Lung (tissue), 12 donors: ENCODE data around the gene BTN2A1. TPM values are rescaled to one million over a fixed set of nuclear protein-coding genes. Genes with fewer than 3 reads are reported as not detected.

Experiments
- ATAC-seq: fragments of 200-7000 bp; cut with Tn5 transposase; one replicate; pipeline ENCODE4 v1.9.1; 2020; ENCODE audit warnings: moderate number of reproducible peaks; ENCODE audit not compliant: insufficient read depth, low FRiP score
- DNase-seq, 3 donors: peaks; one replicate each; pipeline ENCODE4 v3.0.0-alpha.2; 2013 to 2017
- H3K27ac ChIP-seq, 2 donors: one replicate each; pipeline ENCODE4 v1.5.1; 2013; ENCODE audit warnings: mild to moderate bottlenecking in 2 of 2, moderate library complexity in 2 of 2, control low read depth in 1 of 2, inconsistent platforms in 1 of 2, low read depth in 1 of 2, low read length in 1 of 2
- H3K27me3 ChIP-seq, 3 donors: one replicate each; pipeline ENCODE4 v1.5.1; 2013; ENCODE audit warnings: low read length in 2 of 3; ENCODE audit not compliant: control insufficient read depth in 3 of 3, insufficient read depth in 3 of 3
- H3K36me3 ChIP-seq, 4 donors: one replicate each; pipeline ENCODE4 v1.5.1; 2013; ENCODE audit warnings: low read length in 4 of 4, mild to moderate bottlenecking in 1 of 4, moderate library complexity in 1 of 4; ENCODE audit not compliant: control insufficient read depth in 4 of 4, insufficient read depth in 4 of 4
- H3K4me1 ChIP-seq, 5 donors: one replicate each; pipeline ENCODE4 v1.5.1; 2013; ENCODE audit warnings: low read length in 5 of 5, mild to moderate bottlenecking in 2 of 5, moderate library complexity in 1 of 5; ENCODE audit not compliant: control insufficient read depth in 5 of 5, insufficient read depth in 5 of 5
- H3K4me3 ChIP-seq: one replicate; pipeline ENCODE4 v1.5.1; 2013; ENCODE audit warnings: mild to moderate bottlenecking, control low read depth, moderate library complexity
- H3K9ac ChIP-seq, 2 donors: one replicate each; pipeline ENCODE4 v1.5.1; 2013; ENCODE audit warnings: low read length in 2 of 2, control low read depth in 1 of 2; ENCODE audit not compliant: insufficient read depth in 1 of 2
- H3K9me3 ChIP-seq, 4 donors: one replicate each; pipeline ENCODE4 v1.5.1; 2013; ENCODE audit warnings: low read length in 3 of 4, mild to moderate bottlenecking in 1 of 4, moderate library complexity in 1 of 4; ENCODE audit not compliant: control insufficient read depth in 4 of 4, insufficient read depth in 3 of 4
- WGBS, 2 donors: extraction: QIAGEN DNeasy Blood & Tissue Kit; methylation state at CpG; one replicate each; pipeline ENCODE4 v1.1.7; 2013; 5-methylcytosine and 5-hydroxymethylcytosine counted together
- polyA plus RNA-seq, 2 donors: library from polyadenylated mRNA; stranded (reverse); fragments of 200-250 nt; gene quantifications; one replicate each; pipeline ENCODE4 v1.2.1, GENCODE V29; 2013
- total RNA-seq, 2 donors: library from RNA; depleted of rRNA in 1 of 2; stranded (reverse); fragments of >200 nt in 1 of 2; gene quantifications; one replicate each; pipeline ENCODE4 v1.2.1, GENCODE V29; 2014 to 2021
- TF ChIP-seq, protein P1 (sequence below): IDR thresholded peaks from 2 replicates; pipeline ENCODE4 v1.5.1; 2012; ENCODE audit warnings: mild to moderate bottlenecking; ENCODE audit errors: control extremely low read depth, extremely low read depth
- donor health status: control.
- donor health status: control.
- donor health status: Bipolar disorder and iron deficiency.
- donor health status: healthy.
- donor health status: DM: yes; HTN: yes; CAD: no.

Gene BTN2A1
- total and polyA plus RNA-seq, 4 donors, result 12.4 to 35.3 (median 21.8) TPM

- TF ChIP-seq, protein P1, sequence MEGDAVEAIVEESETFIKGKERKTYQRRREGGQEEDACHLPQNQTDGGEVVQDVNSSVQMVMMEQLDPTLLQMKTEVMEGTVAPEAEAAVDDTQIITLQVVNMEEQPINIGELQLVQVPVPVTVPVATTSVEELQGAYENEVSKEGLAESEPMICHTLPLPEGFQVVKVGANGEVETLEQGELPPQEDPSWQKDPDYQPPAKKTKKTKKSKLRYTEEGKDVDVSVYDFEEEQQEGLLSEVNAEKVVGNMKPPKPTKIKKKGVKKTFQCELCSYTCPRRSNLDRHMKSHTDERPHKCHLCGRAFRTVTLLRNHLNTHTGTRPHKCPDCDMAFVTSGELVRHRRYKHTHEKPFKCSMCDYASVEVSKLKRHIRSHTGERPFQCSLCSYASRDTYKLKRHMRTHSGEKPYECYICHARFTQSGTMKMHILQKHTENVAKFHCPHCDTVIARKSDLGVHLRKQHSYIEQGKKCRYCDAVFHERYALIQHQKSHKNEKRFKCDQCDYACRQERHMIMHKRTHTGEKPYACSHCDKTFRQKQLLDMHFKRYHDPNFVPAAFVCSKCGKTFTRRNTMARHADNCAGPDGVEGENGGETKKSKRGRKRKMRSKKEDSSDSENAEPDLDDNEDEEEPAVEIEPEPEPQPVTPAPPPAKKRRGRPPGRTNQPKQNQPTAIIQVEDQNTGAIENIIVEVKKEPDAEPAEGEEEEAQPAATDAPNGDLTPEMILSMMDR, result no peak
- ATAC-seq (no peak), DNase-seq (no peak)
- H3K9ac ChIP-seq, result no peak overlapping the region
- H3K4me1 ChIP-seq, result no peaks in the 10 kb centered on the region
- no peak overlapping the region for H3K27ac ChIP-seq
- H3K36me3 ChIP-seq, result no peaks in the 10 kb centered on the region
- H3K4me3 ChIP-seq, result no peak overlapping the region
- no peaks in the 10 kb centered on the region for H3K9me3 ChIP-seq
- H3K27me3 ChIP-seq, result no peaks in the 10 kb centered on the region
- 89 to 92% methylated on average over 3 of the region's 3 CpGs for WGBS, 2 donors
Observed at GRCh38 chr6:26494117-26494516, 36.4 kb downstream of the BTN2A1 start.

- Histone ChIP-seq H3K27me3 (peaks cover 0 to 1% (median 0%) of the 10 kb centered on the region in 3 donors), H3K4me1 (no peaks in the 10 kb centered on the region), H3K4me3 (no peak overlapping the region), H3K36me3 (no peaks in the 10 kb centered on the region), H3K27ac (no peak overlapping the region), H3K9me3 (no peaks in the 10 kb centered on the region), H3K9ac (no peak overlapping the region)
- no peak for DNase-seq
- TF ChIP-seq, protein P1, result no peak
- WGBS, 2 donors, result 68 to 88% methylated on average over 1 of the region's 1 CpG
- no peak for ATAC-seq
Observed at GRCh38 chr6:26495281-26495680, 37.5 kb downstream of the BTN2A1 start.

- DNase-seq (no peak), ATAC-seq (no peak)
- Histone ChIP-seq H3K9ac (no peak overlapping the region), H3K4me3 (no peak overlapping the region), H3K36me3 (no peaks in the 10 kb centered on the region), H3K27ac (no peak overlapping the region), H3K9me3 (no peaks in the 10 kb centered on the region), H3K27me3 (peaks cover 0 to 24% (median 18%) of the 10 kb centered on the region in 3 donors), H3K4me1 (peaks cover 0 to 5% (median 2%) of the 10 kb centered on the region in 5 donors)
- TF ChIP-seq, protein P1, result no peak
- WGBS, 2 donors, result 77 to 93% methylated on average over 4 of the region's 4 CpGs
Observed at GRCh38 chr6:26497610-26498009, 39.9 kb downstream of the BTN2A1 start.

DNA sequence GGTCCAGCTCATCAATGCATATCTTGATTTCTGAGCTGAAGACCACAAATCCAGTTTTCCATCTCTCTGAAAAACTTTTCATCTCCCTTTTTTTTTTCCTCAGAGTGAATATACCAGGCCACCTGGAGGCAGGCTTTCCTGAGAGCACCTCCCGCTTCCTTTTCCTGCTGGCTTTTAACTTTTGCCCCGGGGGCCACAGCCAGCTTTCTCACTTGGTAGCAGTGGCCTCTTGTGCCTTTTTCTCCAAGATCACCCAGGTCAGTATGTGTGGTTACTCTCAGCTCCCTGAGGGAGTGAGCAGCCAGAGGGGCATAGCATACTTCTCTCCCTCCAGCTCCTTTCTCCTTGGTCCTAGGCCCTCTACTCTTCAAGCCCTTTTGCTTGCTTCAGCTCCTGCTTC lies 42.3 kb downstream of the BTN2A1 start, which contains the start of gene BTN1A1:
Gene BTN1A1, plus strand, starts transcription at position 202 of the 400 bp plus-strand sequence. CDS start 984 bp downstream, outside the sequence.
- peaks cover 4 to 28% (median 21%) of the 10 kb centered on the region in 3 donors for H3K27me3 ChIP-seq
- TF ChIP-seq, protein P1, result no peak
- H3K9ac ChIP-seq, result no peak within 1 kb of the TSS
- no peak for ATAC-seq
- H3K27ac ChIP-seq, result no peak within 1 kb of the TSS
- H3K4me1 ChIP-seq, result peaks cover 0 to 5% (median 2%) of the 10 kb centered on the region in 5 donors
- 47 to 56% methylated on average over 2 of the region's 2 CpGs for WGBS, 2 donors
- H3K36me3 ChIP-seq, result no peaks in the 10 kb centered on the region
- no peaks in the 10 kb centered on the region for H3K9me3 ChIP-seq
- no peak for DNase-seq
- no peak within 1 kb of the TSS for H3K4me3 ChIP-seq
